ENCODE measurements around the gene CNTN1. TPM values are rescaled to one million over a fixed set of nuclear protein-coding genes. Genes with fewer than 3 reads are reported as not detected.

Gene CNTN1
- total and polyA plus RNA-seq, 2 of the 8 experiments (the other 6 are each of a cell fraction or from before 2014, with no cell fraction given): 7.2 to 21.8 TPM

DNA sequence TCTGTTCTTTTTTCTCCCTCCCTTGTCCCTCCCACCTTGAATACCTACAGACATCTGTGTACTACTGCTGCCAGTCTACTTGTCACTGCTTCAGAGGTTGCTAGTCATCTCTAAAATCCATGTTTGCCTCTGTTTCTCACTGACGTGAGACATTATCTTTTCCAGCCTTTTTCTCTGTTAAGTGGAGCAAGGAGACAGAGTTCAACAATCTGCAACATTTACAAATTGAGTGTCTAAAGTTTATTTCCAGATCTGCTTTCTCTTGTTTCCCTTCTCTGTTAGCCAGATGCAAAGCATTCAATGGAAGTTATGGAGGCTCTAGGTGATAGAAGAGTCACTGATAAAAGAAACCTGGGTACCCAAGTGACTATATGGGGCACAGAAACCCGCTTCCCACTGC lies 47.5 kb upstream of the CNTN1 start:
- Histone ChIP-seq H3K4me2 (ENCODE audit: insufficient read depth in 1 of 2, low read depth in 2 of 2, low read length in 2 of 2) (no peak overlapping the region), H3K14ac (ENCODE audit: insufficient read length) (no peak overlapping the region), H2BK5ac (ENCODE audit: low read depth, low read length) (no peak overlapping the region), H3K27ac (ENCODE audit: low read depth, low read length) (no peak overlapping the region), H3K36me3 (ENCODE audit: control insufficient read depth in 2 of 4, insufficient read depth in 4 of 4, low read length in 3 of 4) (no peaks in the 10 kb centered on the region; a peak in 1 of 8 replicates), H4K91ac (replicated peaks; ENCODE audit: insufficient read length, low read length) (no peak overlapping the region), H3K9me3 (ENCODE audit: insufficient read depth in 2 of 2, low read depth in 1 of 2, low read length in 1 of 2) (peaks cover 9 to 16% of the 10 kb centered on the region in 2 experiments; a peak in 3 of 4 replicates), H3K23ac (ENCODE audit: insufficient read length) (no peak overlapping the region), H2BK120ac (replicated peaks; ENCODE audit: low read depth, low read length) (no peak overlapping the region), H2BK15ac (ENCODE audit: low read length) (no peak overlapping the region), H3K4ac (replicated peaks; ENCODE audit: insufficient read length, low read depth, low read length) (no peak overlapping the region), H3K18ac (ENCODE audit: extremely low read depth, low read length) (no peak overlapping the region), H3K4me3 (ENCODE audit: extremely low read depth in 1 of 4, insufficient read depth in 2 of 4, low read depth in 3 of 4, low read length in 4 of 4) (no peak overlapping the region), H4K20me1 (replicated peaks in 1 of 2; ENCODE audit: control insufficient read depth in 1 of 2, insufficient read depth in 2 of 2, low read length in 2 of 2) (no peaks in the 10 kb centered on the region), H3K23me2 (ENCODE audit: low read depth, low read length) (no peaks in the 10 kb centered on the region), H3K79me1 (ENCODE audit: low read depth, low read length) (no peaks in the 10 kb centered on the region), H2BK20ac (ENCODE audit: low read length) (no peak overlapping the region), H3K56ac (replicated peaks; ENCODE audit: insufficient read length, low read depth, low read length) (no peak overlapping the region), H2BK12ac (ENCODE audit: low read depth, low read length) (no peak overlapping the region), H2AFZ (ENCODE audit: low read length) (no peak overlapping the region), H4K8ac (ENCODE audit: extremely low read depth, insufficient read depth, low read length) (no peak overlapping the region), H3K27me3 (replicated peaks in 1 of 4; ENCODE audit: control insufficient read depth in 3 of 4, extremely low read depth in 1 of 4, insufficient read depth in 3 of 4, low read length in 3 of 4) (peaks cover 0 to 1% (median 0%) of the 10 kb centered on the region in 4 experiments; a peak in 1 of 7 replicates), H3K9ac (replicated peaks in 1 of 4; ENCODE audit: extremely low read depth in 1 of 4, low read depth in 3 of 4, low read length in 3 of 4) (no peak overlapping the region), H2AK5ac (ENCODE audit: low read depth, low read length) (no peak overlapping the region), H4K5ac (ENCODE audit: insufficient read length, low read depth, low read length) (no peak overlapping the region), H3K79me2 (ENCODE audit: control insufficient read depth in 1 of 2, insufficient read depth in 2 of 2, low read length in 2 of 2) (no peaks in the 10 kb centered on the region), H3K4me1 (replicated peaks in 1 of 4; ENCODE audit: control insufficient read depth in 3 of 4, insufficient read depth in 4 of 4, low read length in 3 of 4) (peaks cover 0 to 2% (median 0%) of the 10 kb centered on the region in 4 experiments; a peak in 3 of 7 replicates)
- POLR2A ChIA-PET (ENCODE audit: partially characterized antibody): no interaction called here
- TF ChIP-seq YY1 (IDR thresholded peaks at IDR 0.05; ENCODE audit: low read depth, low read length) (no peak), TBP (IDR thresholded peaks at IDR 0.05; ENCODE audit: low read depth, low read length) (no peak), SP2 (IDR thresholded peaks at IDR 0.05; ENCODE audit: low read length) (no peak)
- WGBS, 2 experiments (ENCODE audit: extremely low coverage in 1 of 2, insufficient coverage in 1 of 2, insufficient read length in 1 of 2, insufficient replicate concordance in 2 of 2, low coverage in 1 of 2, low lambda C conversion rate in 2 of 2, missing lambda C conversion rate in 1 of 2): 90% methylated on average over 2 of the region's 2 CpGs; no CpG with 5 or more reads in 1 of the 2 experiments
- CTCF ChIA-PET (ENCODE audit: partially characterized antibody): no interaction called here
- FAIRE-seq (no peak), DNase-seq (ENCODE audit: low read depth in 1 of 2, low spot score in 2 of 2) (no peak)

All from H1 (cell line).